ENCODE results near the gene DAP3. TPM values are rescaled to one million over a fixed set of nuclear protein-coding genes. Genes with fewer than 3 reads are reported as not detected.
A peak's percentile ranks its signal among the peaks of the same experiment; 100 is the strongest.
"Not testable (repeated sequence)": the region's sequence is repeated elsewhere in the genome, so short reads cannot be mapped to it uniquely, and the experiment has no call there.

Gene DAP3
- total and polyA plus RNA-seq, 7 donors, result 82.3 to 145 (median 108) TPM

DNA sequence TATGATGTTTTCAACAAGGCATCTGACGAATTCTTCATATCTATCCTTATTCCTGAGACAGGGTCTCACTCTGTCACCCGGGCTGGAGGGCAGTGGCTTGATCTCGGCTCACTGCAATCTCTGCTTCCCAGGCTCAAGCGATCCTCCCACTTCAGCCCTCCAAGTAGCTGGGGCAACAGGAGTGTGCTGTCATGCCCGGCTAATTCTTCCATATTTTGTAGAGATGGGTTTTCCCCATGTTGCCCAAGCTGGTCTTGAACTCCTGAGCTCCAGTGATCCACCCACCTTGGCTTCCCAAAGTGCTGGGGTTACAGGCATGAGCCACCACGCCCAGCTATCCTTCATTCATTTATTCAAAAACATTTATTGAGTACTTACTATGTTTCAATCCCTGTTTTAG, 8.4 kb upstream of the DAP3 start:
- no peak overlapping the region for H3K27ac ChIP-seq
- intact Hi-C loops (cut with DNase I), result no loop called here
- H3K9me3 ChIP-seq, result no peaks in the 10 kb centered on the region
- no peaks in the 10 kb centered on the region for H3K27me3 ChIP-seq (ENCODE audit: insufficient read depth in 3 of 3, low read length in 2 of 3)
- ATAC-seq, result no peak
- H3K4me1 ChIP-seq, result peaks cover 19% of the 10 kb centered on the region
- WGBS, 3 donors, result 86 to 95% (median 92%) methylated on average over 6 of the region's 6 CpGs
- peaks cover 0 to 55% of the 10 kb centered on the region in 2 donors for H3K36me3 ChIP-seq (ENCODE audit: insufficient read depth in 1 of 2, low read depth in 1 of 2)
- H3K4me3 ChIP-seq, result no peak overlapping the region
- no peak for DNase-seq
- TF ChIP-seq CTCF (IDR thresholded peaks at IDR 0.05), result no peak

DNA sequence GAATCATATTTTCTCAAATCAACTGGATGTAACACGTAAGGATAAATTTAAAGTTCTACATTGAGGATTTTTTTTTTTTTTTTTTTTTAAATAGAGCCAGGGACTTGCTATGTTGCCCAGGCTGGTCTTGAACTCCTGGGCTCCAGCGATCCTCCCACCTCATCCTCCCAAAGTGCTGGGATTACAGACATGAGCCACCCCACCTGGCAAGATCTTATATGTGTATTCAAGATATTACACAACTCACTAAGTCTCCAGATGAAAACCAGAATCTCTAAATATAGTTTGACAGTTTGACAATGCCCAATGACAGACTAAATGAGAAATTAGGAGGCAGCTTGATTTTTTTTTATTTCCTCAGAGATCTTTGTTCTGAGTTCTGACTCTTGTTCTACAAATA, 7.1 kb upstream of the DAP3 start:
- intact Hi-C loops (cut with DNase I), result no loop called here
- ATAC-seq (peak in 2 of 4 donors; percentile 57 to 64), DNase-seq (no peak)
- H3K36me3 ChIP-seq (ENCODE audit: insufficient read depth in 1 of 2, low read depth in 1 of 2), result peaks cover 0 to 43% of the 10 kb centered on the region in 2 donors
- WGBS, 3 donors, result 89 to 95% (median 93%) methylated on average over 2 of the region's 2 CpGs
- H3K4me1 ChIP-seq, result peaks cover 28% of the 10 kb centered on the region
- H3K27ac ChIP-seq, result no peak overlapping the region
- no peak for TF ChIP-seq CTCF (IDR thresholded peaks at IDR 0.05)
- H3K9me3 ChIP-seq, result no peaks in the 10 kb centered on the region
- H3K4me3 ChIP-seq, result no peak overlapping the region
- H3K27me3 ChIP-seq (ENCODE audit: insufficient read depth in 3 of 3, low read length in 2 of 3), result no peaks in the 10 kb centered on the region

DNA sequence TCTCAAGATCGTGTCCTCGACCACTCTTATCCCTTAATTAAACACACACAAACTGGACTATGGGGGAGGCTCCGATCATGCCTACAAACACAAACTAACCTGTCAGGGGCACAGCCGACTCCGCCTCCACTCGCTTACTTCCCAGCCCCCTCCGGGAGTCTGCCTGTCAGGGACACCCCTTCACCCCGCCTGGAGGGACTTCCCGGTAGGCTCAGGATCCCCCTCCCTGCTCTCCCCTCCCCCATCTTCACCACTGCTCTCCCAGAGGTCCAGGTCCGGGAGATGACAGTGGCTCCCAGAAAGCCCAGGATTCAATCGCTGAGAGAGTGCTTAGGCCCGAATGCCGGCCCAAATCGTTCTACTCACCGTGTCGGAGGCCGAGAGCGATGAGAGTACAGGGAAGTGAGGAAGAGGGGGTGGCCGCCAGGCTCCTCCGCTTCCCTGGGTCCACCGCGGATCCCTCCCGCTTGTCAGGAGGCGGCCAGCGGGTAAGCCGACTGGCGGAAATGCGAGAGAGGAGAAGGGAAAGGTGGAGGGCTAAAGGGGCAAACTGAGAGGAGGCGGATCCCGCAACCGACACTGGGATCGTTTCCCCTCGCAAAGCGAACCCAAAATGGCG, 1.1 kb upstream of the DAP3 start:
- peak in 1 of 2 donors; percentile 54 for DNase-seq

DNA sequence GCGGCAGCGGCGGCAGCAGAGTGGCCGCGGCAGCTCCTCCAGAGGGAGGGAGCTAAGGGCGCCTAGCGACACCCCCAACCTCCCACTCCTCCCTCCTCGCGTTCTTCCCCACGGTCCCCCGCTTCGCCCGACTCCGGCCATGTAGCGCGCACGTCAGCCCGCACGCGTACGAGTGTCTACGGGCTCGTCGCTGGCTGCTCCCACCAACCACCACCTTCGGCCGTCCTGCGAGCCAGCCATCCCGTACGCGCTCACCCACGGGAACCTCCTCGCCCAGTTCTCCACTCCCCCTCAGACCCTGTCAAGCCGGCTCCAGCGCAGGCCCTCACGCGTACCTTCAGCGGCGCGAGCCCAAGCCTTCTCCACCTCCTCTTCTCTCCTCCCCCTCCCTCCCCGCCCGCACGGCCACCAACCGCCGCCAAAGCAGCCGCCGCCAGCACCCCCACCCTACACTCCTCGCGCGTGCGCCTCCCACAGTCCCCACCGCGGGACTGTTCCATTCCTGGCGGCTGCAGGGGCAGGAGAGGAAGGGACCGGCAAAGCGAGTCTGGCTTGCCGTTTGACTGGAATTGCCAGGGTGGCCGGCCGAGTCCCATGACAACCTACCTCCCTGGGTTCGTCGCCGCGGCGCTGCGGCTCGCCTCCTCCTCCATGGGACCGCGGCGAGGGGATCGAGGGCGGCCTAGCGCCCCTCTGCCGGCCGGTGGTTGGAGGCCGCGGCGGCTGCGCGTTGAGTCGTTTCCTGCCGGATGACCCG, 389 bp upstream of the DAP3 start, which contains the start of gene YY1AP1:
Gene YY1AP1, minus strand, starts transcription at position 451 of the 757 bp plus-strand sequence. CDS start 8,338 bp downstream, outside the sequence.
- Histone ChIP-seq H3K36me3 (ENCODE audit: insufficient read depth in 1 of 2, low read depth in 1 of 2) (peaks cover 0 to 18% of the 10 kb centered on the region in 2 donors), H3K4me1 (peaks cover 42% of the 10 kb centered on the region), H3K4me3 (peak within 1 kb of the TSS; percentile 99), H3K27me3 (ENCODE audit: insufficient read depth in 3 of 3, low read length in 2 of 3) (no peaks in the 10 kb centered on the region), H3K9me3 (no peaks in the 10 kb centered on the region), H3K27ac (peak within 1 kb of the TSS; percentile 95)
- DNase-seq (peak; percentile 94 to 97), ATAC-seq (peak; percentile 93 to 97 (median 94))
- 0 to 1% (median 0%) methylated on average over 40 to 81 of the region's 81 CpGs for WGBS, 3 donors
- peak; percentile 23 for TF ChIP-seq CTCF (IDR thresholded peaks at IDR 0.05)
- intact Hi-C loops (cut with DNase I), result no loop called here

More for the DNA sequence above, 1.1 kb upstream of the DAP3 start:
- H3K9me3 ChIP-seq; H3K27me3 ChIP-seq (ENCODE audit: insufficient read depth in 3 of 3, low read length in 2 of 3); intact Hi-C loops (cut with DNase I): not testable (repeated sequence)
- Histone ChIP-seq H3K4me1 (peaks cover 42% of the 10 kb centered on the region), H3K4me3 (peak overlapping the region; percentile 99), H3K27ac (peak overlapping the region; percentile 95), H3K36me3 (ENCODE audit: insufficient read depth in 1 of 2, low read depth in 1 of 2) (peaks cover 0 to 18% of the 10 kb centered on the region in 2 donors)
- 0 to 1% (median 0%) methylated on average over 14 to 28 of the region's 35 CpGs for WGBS, 3 donors
- ATAC-seq, result peak; percentile 51 to 65 (median 63)

- 96 to 98% (median 97%) methylated on average over 8 of the region's 8 CpGs for WGBS, 3 donors
- no peak overlapping the region for H3K27ac ChIP-seq
Measured at GRCh38 chr1:155691992-155692528, 3.2 kb downstream of the DAP3 start.

More at GRCh38 chr1:155691992-155692528, 3.2 kb downstream of the DAP3 start:
- no peak for ATAC-seq
- Histone ChIP-seq H3K36me3 (ENCODE audit: insufficient read depth in 1 of 2, low read depth in 1 of 2) (peaks cover 0 to 18% of the 10 kb centered on the region in 2 donors), H3K4me3 (no peak overlapping the region), H3K4me1 (peaks cover 33% of the 10 kb centered on the region), H3K27me3 (ENCODE audit: insufficient read depth in 3 of 3, low read length in 2 of 3) (no peaks in the 10 kb centered on the region), H3K9me3 (no peaks in the 10 kb centered on the region)
- DNase-seq, result no peak
- intact Hi-C loops (cut with DNase I), result no loop called here
- no peak for TF ChIP-seq CTCF (IDR thresholded peaks at IDR 0.05)
